ENCODE measurements around the gene MORC1. TPM values are rescaled to one million over a fixed set of nuclear protein-coding genes. Genes with fewer than 3 reads are reported as not detected.
"Not testable (repeated sequence)": the region's sequence is repeated elsewhere in the genome, so short reads cannot be mapped to it uniquely, and the experiment has no call there.

The MORC1 gene
- total RNA-seq, 1 donor from 2014 or later: not detected

GRCh38 chr3:109136523-109136922 is 18.6 kb upstream of the MORC1 start, which contains the start of gene C3orf85:
Gene C3orf85 (plus strand): TSS chr3:109136719. CDS start chr3:109136848, 129 bp downstream.
- no peaks in the 10 kb centered on the region for H3K9me3 Mint-ChIP-seq (ENCODE audit: unreplicated experiment)
- no peaks in the 10 kb centered on the region for H3K36me3 Mint-ChIP-seq (ENCODE audit: unreplicated experiment)
- no peak within 1 kb of the TSS for H3K27ac Mint-ChIP-seq (ENCODE audit: unreplicated experiment)
- peaks cover 13% of the 10 kb centered on the region for H3K27me3 Mint-ChIP-seq (ENCODE audit: unreplicated experiment)
- no peak within 1 kb of the TSS for H3K4me3 Mint-ChIP-seq (ENCODE audit: unreplicated experiment)
- no peaks in the 10 kb centered on the region for H3K4me1 Mint-ChIP-seq (ENCODE audit: unreplicated experiment)
- TF ChIP-seq CTCF (IDR thresholded peaks at IDR 0.05): no peak
- no peak for DNase-seq (ENCODE audit: extremely low spot score, unreplicated experiment)

- not testable (repeated sequence) for H3K4me1 Mint-ChIP-seq (ENCODE audit: unreplicated experiment); H3K9me3 Mint-ChIP-seq (ENCODE audit: unreplicated experiment); H3K27me3 Mint-ChIP-seq (ENCODE audit: unreplicated experiment); DNase-seq (ENCODE audit: extremely low spot score, unreplicated experiment); H3K36me3 Mint-ChIP-seq (ENCODE audit: unreplicated experiment); H3K27ac Mint-ChIP-seq (ENCODE audit: unreplicated experiment); H3K4me3 Mint-ChIP-seq (ENCODE audit: unreplicated experiment)
Observed at GRCh38 chr3:109133474-109133816, 15.5 kb upstream of the MORC1 start.

GRCh38 chr3:109132801-109133473 is 15.0 kb upstream of the MORC1 start:
- Mint-ChIP-seq H3K9me3 (ENCODE audit: unreplicated experiment) (no peaks in the 10 kb centered on the region), H3K4me3 (ENCODE audit: unreplicated experiment) (no peak overlapping the region), H3K27me3 (ENCODE audit: unreplicated experiment) (peaks cover 4% of the 10 kb centered on the region), H3K4me1 (ENCODE audit: unreplicated experiment) (no peaks in the 10 kb centered on the region), H3K27ac (ENCODE audit: unreplicated experiment) (no peak overlapping the region), H3K36me3 (ENCODE audit: unreplicated experiment) (no peaks in the 10 kb centered on the region)
- no peak for DNase-seq (ENCODE audit: extremely low spot score, unreplicated experiment)
- no peak for TF ChIP-seq CTCF (IDR thresholded peaks at IDR 0.05)

- H3K27ac Mint-ChIP-seq (ENCODE audit: unreplicated experiment): no peak overlapping the region
- no peak for TF ChIP-seq CTCF (IDR thresholded peaks at IDR 0.05)
- DNase-seq (ENCODE audit: extremely low spot score, unreplicated experiment): no peak
- peaks cover 4% of the 10 kb centered on the region for H3K27me3 Mint-ChIP-seq (ENCODE audit: unreplicated experiment)
- no peaks in the 10 kb centered on the region for H3K9me3 Mint-ChIP-seq (ENCODE audit: unreplicated experiment)
- H3K36me3 Mint-ChIP-seq (ENCODE audit: unreplicated experiment): no peaks in the 10 kb centered on the region
- H3K4me3 Mint-ChIP-seq (ENCODE audit: unreplicated experiment): no peak overlapping the region
- no peaks in the 10 kb centered on the region for H3K4me1 Mint-ChIP-seq (ENCODE audit: unreplicated experiment)
Observed at GRCh38 chr3:109131276-109131675, 13.3 kb upstream of the MORC1 start.

GRCh38 chr3:109127553-109127952 is 9.6 kb upstream of the MORC1 start:
- H3K9me3 Mint-ChIP-seq (ENCODE audit: unreplicated experiment): no peaks in the 10 kb centered on the region
- TF ChIP-seq CTCF (IDR thresholded peaks at IDR 0.05): no peak
- no peak overlapping the region for H3K4me3 Mint-ChIP-seq (ENCODE audit: unreplicated experiment)
- H3K4me1 Mint-ChIP-seq (ENCODE audit: unreplicated experiment): no peaks in the 10 kb centered on the region
- no peak overlapping the region for H3K27ac Mint-ChIP-seq (ENCODE audit: unreplicated experiment)
- H3K27me3 Mint-ChIP-seq (ENCODE audit: unreplicated experiment): peaks cover 4% of the 10 kb centered on the region
- no peak for DNase-seq (ENCODE audit: extremely low spot score, unreplicated experiment)
- no peaks in the 10 kb centered on the region for H3K36me3 Mint-ChIP-seq (ENCODE audit: unreplicated experiment)
